ENCODE measurements around the gene ZRSR2.
"Not testable (repeated sequence)": the region's sequence is repeated elsewhere in the genome, so short reads cannot be mapped to it uniquely, and the experiment has no call there.

ZRSR2 gene

DNA sequence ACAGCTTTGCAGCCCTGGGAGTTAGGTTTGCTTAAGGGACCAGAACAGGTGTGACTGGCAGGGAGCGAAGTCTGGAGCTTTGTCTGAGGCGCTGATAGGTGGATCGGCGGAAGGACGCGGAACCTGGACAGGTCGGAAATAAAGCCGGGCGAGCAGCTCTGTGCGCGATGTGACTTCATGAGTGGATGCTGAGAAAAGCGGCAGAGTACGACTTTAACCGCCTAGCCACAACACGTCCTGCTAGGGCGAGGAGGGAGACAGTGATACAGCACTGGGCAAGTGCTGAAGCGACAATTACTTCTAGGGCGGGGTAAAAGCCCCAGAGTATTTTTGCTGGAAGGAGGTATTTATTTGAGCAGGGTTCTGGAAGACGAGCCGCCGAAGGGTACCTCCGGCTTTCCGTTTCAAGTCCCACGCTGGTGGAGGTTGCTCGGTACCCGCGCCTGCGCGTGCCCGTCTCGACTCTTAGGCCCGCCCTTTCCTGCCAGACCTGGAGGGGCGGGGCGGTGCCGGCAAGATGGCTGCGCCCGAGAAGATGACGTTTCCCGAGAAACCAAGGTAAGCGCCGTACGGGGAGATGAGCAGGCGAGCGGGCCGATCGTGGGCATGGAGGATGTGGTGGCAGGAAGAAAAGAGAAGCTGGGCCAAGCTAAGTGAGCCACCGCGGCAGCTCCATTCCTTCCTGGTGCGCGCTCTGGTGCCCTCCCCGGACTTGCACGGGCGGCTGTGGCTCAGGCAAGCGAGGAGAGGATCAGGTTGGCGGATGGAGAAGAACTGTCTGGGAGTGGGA lies at the start of gene ZRSR2:
Gene ZRSR2, plus strand, starts transcription at position 506 of the 790 bp plus-strand sequence. Its CDS starts 12 bp downstream, at position 518.
- DNase-seq (ENCODE audit: low read depth), result peak; percentile 90

- no peak for DNase-seq (ENCODE audit: low read depth)
Observed at GRCh38 chrX:15744181-15744867, 46.0 kb upstream of the ZRSR2 start.

DNA sequence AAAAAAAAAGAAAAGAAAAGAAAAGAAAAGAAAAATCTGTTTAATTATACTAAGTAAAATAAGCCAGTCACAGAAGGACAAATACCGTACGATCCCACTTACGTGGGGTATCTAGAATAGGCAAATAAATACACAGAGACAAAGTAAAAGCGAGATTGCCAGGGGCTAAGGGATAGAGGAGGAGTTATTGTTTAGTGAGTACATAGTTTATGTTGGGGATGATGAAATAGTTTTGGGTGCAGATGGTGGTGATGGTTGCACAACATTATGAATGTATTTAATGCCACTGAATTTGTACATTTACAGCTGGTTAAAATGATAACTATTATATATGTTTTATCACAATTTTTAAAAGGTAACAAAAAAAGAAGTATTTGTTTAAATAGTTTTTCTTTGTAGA lies 45.1 kb upstream of the ZRSR2 start:
- no peak for DNase-seq (ENCODE audit: low read depth)

DNA sequence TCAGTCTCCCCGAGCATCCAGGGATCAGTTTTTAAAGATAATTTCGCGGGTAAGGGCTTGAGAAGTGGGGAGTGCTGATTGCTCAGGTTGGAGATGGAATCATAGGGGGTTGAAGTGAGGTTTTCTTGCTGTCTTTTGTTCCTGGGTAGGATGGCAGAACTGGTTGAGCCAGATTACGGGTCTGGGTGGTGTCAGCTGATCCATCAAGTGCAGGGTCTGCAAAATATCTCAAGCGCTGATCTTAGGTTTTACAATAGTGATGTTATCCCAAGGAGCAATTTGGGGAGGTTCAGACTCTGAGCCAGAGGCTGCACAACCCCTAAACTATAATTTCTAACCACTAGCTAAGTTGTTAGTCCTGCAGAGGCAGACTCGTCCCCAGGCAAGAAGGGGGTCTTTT lies 43.6 kb upstream of the ZRSR2 start:
- not testable (repeated sequence) for DNase-seq (ENCODE audit: low read depth)

- no peak for DNase-seq (ENCODE audit: low read depth)
Observed at GRCh38 chrX:15747626-15748173, 42.6 kb upstream of the ZRSR2 start.

DNA sequence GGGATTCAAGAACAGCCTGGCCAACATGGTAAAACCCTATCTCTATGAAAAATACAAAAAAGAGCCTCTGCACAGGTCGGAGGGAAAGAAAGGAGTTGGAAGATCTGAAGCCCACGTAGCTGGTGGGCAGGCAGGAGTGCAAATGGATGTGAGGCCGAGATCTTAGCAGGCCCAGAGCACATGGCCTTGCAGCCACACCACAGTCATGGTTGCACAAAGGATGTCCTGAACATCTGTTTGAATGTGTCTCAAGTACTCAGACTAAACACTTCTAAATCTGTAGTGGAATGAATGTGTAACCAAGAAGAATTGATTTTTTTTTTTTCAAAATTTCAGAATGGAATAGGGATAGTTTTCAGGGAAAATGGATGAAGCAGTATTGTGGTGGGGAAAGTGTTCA lies 41.4 kb upstream of the ZRSR2 start:
- DNase-seq (ENCODE audit: low read depth), result no peak

- DNase-seq (ENCODE audit: low read depth), result peak; percentile 22
Observed at GRCh38 chrX:15749642-15750610, 40.4 kb upstream of the ZRSR2 start.

GRCh38 chrX:15750611-15751154 lies 39.6 kb upstream of the ZRSR2 start:
- DNase-seq (ENCODE audit: low read depth), result no peak

- DNase-seq (ENCODE audit: low read depth), result peak; percentile 30
Observed at GRCh38 chrX:15751155-15751819, 39.0 kb upstream of the ZRSR2 start.

DNA sequence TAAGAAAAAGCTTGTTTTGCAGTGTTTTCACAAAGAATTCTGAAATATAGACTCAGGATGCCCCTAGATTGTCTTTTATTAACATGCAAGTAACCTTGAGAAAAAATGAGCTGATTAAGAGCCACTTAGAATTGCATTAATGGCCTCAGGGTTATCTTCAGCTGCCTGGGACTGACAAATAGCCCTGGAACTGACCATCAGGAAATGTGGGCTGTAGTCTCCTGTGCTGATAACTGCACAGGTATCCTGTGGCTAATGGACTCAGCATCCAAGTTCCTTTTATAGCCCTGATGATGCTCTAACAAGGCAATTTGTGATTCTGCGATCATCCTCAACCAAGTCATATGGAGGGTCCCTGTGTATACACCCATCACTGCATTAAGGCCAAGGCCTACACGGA lies 35.2 kb upstream of the ZRSR2 start:
- DNase-seq (ENCODE audit: low read depth), result no peak

DNA sequence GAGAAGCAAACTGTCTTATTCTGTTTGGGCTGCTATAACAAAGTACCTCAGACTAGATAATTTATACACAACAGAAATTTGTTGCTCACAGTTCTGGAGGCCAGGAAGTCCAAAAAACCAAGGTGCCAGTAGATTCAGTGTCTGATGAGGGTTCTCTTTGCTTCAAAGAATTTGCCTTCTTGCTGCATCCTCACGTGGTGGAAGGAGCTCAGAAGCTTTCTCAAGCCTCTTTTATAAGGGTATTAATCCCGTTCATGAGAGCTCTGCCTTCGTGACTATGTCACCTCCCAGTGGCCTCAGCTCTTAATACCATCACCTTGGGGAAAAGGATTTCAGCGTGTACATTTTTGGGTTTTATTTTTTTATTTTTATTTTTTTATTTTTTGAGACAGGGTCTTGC lies 32.1 kb upstream of the ZRSR2 start:
- DNase-seq (ENCODE audit: low read depth), result peak; percentile 12

DNA sequence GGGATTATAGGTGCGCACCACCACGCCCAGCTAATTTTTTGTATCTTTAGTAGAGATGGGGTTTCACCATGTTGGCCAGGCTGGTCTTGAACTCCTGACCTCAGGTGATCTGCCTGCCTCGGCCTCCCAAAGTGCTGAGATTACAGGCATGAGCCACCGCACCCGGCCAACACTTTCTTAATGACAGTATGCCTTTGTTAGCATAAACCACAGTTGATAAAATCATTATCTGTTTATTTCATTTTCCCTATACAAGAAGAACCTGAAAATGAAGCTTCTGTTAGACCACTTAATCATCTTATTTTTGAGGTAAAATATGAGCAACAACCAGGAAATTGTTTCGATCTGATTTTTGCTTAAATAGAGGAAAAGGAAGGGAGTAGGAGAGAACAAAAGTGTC lies 30.4 kb upstream of the ZRSR2 start:
- not testable (repeated sequence) for DNase-seq (ENCODE audit: low read depth)

DNA sequence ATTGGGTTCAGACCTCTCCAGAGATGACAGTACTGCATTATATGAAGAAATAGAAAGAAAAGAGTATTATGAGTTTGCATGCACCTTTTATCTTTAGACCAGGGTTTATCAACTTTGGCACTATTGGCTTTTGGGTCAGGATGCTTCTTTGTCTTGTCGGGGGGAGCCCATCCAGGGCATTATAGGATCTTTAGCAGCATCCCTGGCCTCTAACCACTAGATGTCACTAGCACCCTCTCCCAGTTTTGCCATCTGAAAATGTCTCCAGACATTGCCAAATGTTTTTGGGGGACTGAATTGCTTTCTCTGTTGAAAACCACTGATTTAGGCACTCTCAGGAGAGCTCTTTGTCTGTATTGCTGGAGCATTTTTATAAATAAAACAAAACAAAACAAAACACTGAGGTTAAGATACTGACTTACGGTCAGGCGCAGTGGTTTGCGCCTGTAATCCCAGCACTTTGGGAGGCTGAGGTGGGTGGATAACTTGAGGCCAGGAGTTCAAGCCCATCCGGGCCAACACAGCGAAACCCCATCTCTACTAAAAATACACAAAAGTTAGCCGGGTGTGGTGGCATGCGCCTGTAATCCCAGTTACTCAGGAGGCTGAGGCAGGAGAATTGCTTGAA lies 28.6 kb upstream of the ZRSR2 start:
- no peak for DNase-seq (ENCODE audit: low read depth)

- DNase-seq (ENCODE audit: low read depth), result no peak
Observed at GRCh38 chrX:15769300-15769954, 20.9 kb upstream of the ZRSR2 start.

DNA sequence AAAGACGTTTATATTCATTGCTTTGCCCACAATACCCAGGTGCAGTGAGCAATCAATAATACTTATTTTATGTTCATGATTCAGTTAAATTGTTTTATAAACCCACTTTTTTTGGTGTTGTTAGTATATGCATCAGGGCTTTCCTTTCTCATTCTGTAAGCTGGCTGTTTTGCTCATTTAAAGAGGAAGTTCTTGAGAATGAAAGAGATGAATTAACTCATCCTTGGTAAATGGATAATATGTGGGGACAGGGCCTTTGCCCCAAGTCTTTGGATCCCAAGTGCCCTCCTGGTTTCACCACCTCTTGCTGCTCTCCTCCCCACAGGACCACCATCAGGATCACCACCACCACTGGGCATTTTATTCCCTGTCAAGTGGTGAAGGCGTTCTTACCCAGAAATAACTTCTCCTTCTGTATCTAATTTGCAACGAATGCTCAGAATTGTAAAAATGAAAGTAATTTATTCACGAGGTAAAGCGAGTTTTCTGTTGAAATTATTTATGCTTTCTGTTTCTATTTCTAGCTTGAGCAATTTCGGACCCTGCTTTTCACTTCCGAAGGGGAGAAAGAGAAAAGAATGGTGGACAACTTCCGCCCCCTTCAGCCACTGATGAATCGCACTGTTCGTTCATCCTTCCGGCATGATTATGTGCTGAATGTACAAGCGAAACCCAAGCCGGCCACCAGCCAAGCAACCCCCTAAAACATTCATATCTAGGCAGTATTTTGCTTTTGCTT lies 8.2 kb upstream of the ZRSR2 start:
- DNase-seq (ENCODE audit: low read depth), result no peak

GRCh38 chrX:15785176-15785750 lies 5.0 kb upstream of the ZRSR2 start:
- no peak for DNase-seq (ENCODE audit: low read depth)

GRCh38 chrX:15786915-15787314 lies 3.4 kb upstream of the ZRSR2 start:
- DNase-seq (ENCODE audit: low read depth), result no peak

DNA sequence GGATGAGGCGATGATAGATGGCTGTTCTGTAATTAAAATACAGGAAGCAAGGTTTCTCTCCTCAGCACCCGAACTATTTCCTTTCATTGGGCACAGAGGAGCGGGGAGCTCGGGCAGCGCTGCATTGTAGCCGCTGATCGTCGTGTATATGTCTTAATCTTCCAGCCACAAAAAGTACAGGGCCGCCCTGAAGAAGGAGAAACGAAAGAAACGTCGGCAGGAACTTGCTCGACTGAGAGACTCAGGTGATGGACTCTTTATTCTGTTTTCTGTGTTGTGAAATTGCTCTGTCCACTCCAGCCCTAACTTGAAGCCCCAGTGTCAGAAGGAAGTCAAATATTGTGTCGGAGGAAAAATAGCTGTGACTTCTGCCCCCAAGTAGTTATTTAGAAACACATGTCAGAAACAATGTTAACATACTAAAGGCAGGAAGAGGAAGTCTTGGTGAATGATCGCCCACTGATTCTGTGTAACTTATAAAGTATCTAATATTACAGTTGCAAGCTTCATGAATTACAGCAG lies 546 bp downstream of the ZRSR2 start:
- no peak for DNase-seq (ENCODE audit: low read depth)

DNA sequence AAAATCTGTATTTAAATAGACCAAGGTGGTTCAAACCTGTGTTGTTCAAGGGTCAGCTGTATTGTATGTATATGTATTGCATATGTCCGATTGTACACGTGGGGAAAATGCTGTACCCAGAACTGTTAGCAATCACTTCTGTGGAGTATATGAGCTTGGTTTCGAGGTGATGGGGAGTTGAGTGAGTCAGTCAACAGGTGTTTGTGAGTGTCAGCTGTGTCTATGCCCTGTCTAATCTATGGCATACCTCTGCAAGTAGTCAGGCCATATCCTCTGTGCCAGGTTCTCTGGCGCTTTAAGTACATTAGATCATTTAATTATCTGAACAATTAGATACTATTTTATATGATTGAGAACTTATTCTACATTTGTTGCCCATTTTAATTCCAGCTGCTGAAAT lies 7.4 kb downstream of the ZRSR2 start:
- DNase-seq (ENCODE audit: low read depth), result no peak
